GM19468 (cell line): Measurements from ENCODE around the gene OR2AP1.
A peak's percentile ranks its signal among the peaks of the same experiment; 100 is the strongest.
"Not testable (repeated sequence)": the region's sequence is repeated elsewhere in the genome, so short reads cannot be mapped to it uniquely, and the experiment has no call there.

Experiments
- ATAC-seq: cut with Tn5 transposase; IDR thresholded peaks from one replicate; pipeline ENCODE4 v1.9.1; 2021; ENCODE audit warnings: mild to moderate bottlenecking, moderate library complexity, moderate number of reproducible peaks; ENCODE audit not compliant: unreplicated experiment; ENCODE audit errors: extremely low read depth

The OR2AP1 gene

GRCh38 chr12:55572168-55572567 lies at the start of gene OR2AP1:
OR2AP1 (plus strand) TSS chr12:55572468; CDS start chr12:55574415, 1,947 bp downstream.
- no peak for ATAC-seq

GRCh38 chr12:55548235-55548634 lies 24.0 kb upstream of the OR2AP1 start:
- ATAC-seq, result not testable (repeated sequence)

- no peak for ATAC-seq
Observed at GRCh38 chr12:55548756-55549155, 23.5 kb upstream of the OR2AP1 start.

GRCh38 chr12:55549302-55549701 lies 23.0 kb upstream of the OR2AP1 start, which contains the start of gene OR6C4:
OR6C4 (plus strand) TSS chr12:55549602; CDS start chr12:55551227, 1,625 bp downstream.
- ATAC-seq, result no peak

- ATAC-seq, result no peak
Observed at GRCh38 chr12:55554296-55554695, 18.0 kb upstream of the OR2AP1 start.

GRCh38 chr12:55570060-55570459 lies 2.2 kb upstream of the OR2AP1 start:
- not testable (repeated sequence) for ATAC-seq

GRCh38 chr12:55570689-55571088 lies 1.6 kb upstream of the OR2AP1 start:
- ATAC-seq, result not testable (repeated sequence)

- no peak for ATAC-seq
Observed at GRCh38 chr12:55582066-55582465, 9.8 kb downstream of the OR2AP1 start.

- no peak for ATAC-seq
Observed at GRCh38 chr12:55585817-55586216, 13.5 kb downstream of the OR2AP1 start.

GRCh38 chr12:55590152-55590551 lies 17.9 kb downstream of the OR2AP1 start:
- ATAC-seq, result not testable (repeated sequence)

- no peak for ATAC-seq
Observed at GRCh38 chr12:55607821-55608594, 35.7 kb downstream of the OR2AP1 start.

- no peak for ATAC-seq
Observed at GRCh38 chr12:55610598-55610997, 38.3 kb downstream of the OR2AP1 start.

- ATAC-seq, result no peak
Observed at GRCh38 chr12:55612646-55613045, 40.4 kb downstream of the OR2AP1 start.

- ATAC-seq, result no peak
Observed at GRCh38 chr12:55614764-55615163, 42.5 kb downstream of the OR2AP1 start.

- ATAC-seq, result peak; percentile 88
Observed at GRCh38 chr12:55619354-55620138, 47.3 kb downstream of the OR2AP1 start.

- no peak for ATAC-seq
Observed at GRCh38 chr12:55624056-55624455, 51.8 kb downstream of the OR2AP1 start.
